Liver (tissue), 3 donors: ENCODE data around the gene PDCD7.
A peak's percentile ranks its signal among the peaks of the same experiment; 100 is the strongest.

ENCODE experiments used
- ATF3 ChIP-seq: IDR thresholded peaks from 2 replicates; pipeline ENCODE4 v1.6.1; 2016; ENCODE audit warnings: antibody characterized with exemption
- CTCF ChIP-seq: fragments of 150-350 bp; IDR thresholded peaks from 2 replicates; pipeline ENCODE4 v1.5.1; 2017; ENCODE audit warnings: improper control_type of control experiment, low read depth, low read length; ENCODE audit not compliant: missing input control
- EGR1 ChIP-seq, 2 donors: IDR thresholded peaks; 2 replicates each; pipeline ENCODE4 v1.6.1; 2016 to 2018; ENCODE audit warnings: antibody characterized with exemption in 2 of 2, low read depth in 2 of 2
- JUND ChIP-seq, 2 donors: IDR thresholded peaks; 2 replicates each; pipeline ENCODE4 v1.6.1; 2016; ENCODE audit warnings: antibody characterized with exemption in 2 of 2
- RAD21 ChIP-seq, 2 donors: IDR thresholded peaks; 2 replicates each; pipeline ENCODE4 v1.6.1; 2016; ENCODE audit warnings: antibody characterized with exemption in 2 of 2, mild to moderate bottlenecking in 2 of 2
- REST ChIP-seq: IDR thresholded peaks from 2 replicates; pipeline ENCODE4 v1.6.1; 2016; ENCODE audit warnings: antibody characterized with exemption, mild to moderate bottlenecking
- RXRA ChIP-seq, 2 donors: IDR thresholded peaks; 2 replicates each; pipeline ENCODE4 v1.6.1; 2017 to 2018; ENCODE audit warnings: antibody characterized with exemption in 2 of 2, mild to moderate bottlenecking in 1 of 2
- YY1 ChIP-seq: IDR thresholded peaks from 2 replicates; pipeline ENCODE4 v1.6.1; 2016; ENCODE audit warnings: antibody characterized with exemption, mild to moderate bottlenecking
- donor health status: healthy.
- donor health status: healthy.

- no peak for TF ChIP-seq RAD21 (IDR thresholded peaks at IDR 0.05)
- no peak for TF ChIP-seq CTCF
- no peak for TF ChIP-seq EGR1 (IDR thresholded peaks at IDR 0.05; ENCODE audit: low read depth in 2 of 2)
- peak in 1 of 2 donors; percentile 13 for TF ChIP-seq RXRA (IDR thresholded peaks at IDR 0.05)
- no peak for TF ChIP-seq REST
- no peak for TF ChIP-seq YY1
- no peak for TF ChIP-seq JUND (IDR thresholded peaks at IDR 0.05)
- no peak for TF ChIP-seq ATF3
These were observed 39.2 kb downstream of the PDCD7 start for GRCh38 chr15:65094294-65094995.
